HG02938 (cell line): ENCODE data around the gene LIMK2.
"Not testable (repeated sequence)": the region's sequence is repeated elsewhere in the genome, so short reads cannot be mapped to it uniquely, and the experiment has no call there.

Experiments used
- ATAC-seq: cut with Tn5 transposase; IDR thresholded peaks from one replicate; pipeline ENCODE4 v1.9.1; 2021; ENCODE audit warnings: mild to moderate bottlenecking, moderate library complexity; ENCODE audit not compliant: unreplicated experiment

The LIMK2 gene

DNA sequence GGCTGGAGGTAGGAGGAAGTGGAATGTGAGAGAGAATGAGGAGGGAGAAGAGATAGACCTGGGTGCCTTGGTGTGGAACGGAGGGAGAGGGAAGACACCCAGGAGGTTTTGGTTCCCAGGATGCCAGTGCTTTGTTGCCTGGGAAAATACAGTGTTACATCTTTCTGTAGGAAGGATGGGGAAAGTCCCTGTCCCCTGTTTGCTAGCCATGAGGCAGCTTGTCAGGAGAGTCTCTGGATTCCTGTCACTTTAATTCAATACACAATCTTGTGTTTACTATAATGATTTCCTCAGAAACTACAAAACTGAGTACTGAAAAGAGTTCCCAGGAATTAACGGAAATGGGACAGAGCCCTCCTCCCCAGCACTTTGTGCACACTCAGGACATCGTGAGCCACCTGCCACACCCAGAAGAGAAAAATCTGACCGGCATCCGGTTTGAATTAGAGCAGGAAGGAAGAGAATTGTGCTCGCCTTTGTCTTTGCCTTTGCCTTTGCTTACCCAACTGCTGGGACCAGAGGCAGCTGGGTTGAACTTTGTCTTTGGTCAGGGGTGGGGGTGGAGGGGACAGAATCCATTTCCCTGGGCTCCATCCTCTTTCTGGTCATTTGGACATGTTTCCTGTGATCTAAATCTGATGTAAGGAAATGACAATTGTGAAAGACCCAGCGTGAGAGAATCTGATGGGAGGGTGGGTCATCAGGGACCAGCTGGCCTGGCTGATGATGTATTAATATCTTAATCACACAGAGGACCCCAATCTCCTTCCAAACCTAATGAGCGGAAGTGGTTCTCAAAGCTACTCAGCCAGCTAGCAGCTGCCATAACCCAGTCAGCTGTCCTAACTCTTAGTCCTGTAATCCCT lies 1.3 kb upstream of the LIMK2 start:
- no peak for ATAC-seq

GRCh38 chr22:31211482-31211861 lies 626 bp upstream of the LIMK2 start:
- ATAC-seq, result no peak

- no peak for ATAC-seq
Observed at GRCh38 chr22:31212783-31213629, 908 bp downstream of the LIMK2 start.

- ATAC-seq, result no peak
Observed at GRCh38 chr22:31215018-31215535, 3.0 kb downstream of the LIMK2 start.

- ATAC-seq, result no peak
Observed at GRCh38 chr22:31218565-31219262, 6.6 kb downstream of the LIMK2 start.

- no peak for ATAC-seq
Observed at GRCh38 chr22:31221084-31221483, 9.0 kb downstream of the LIMK2 start.

DNA sequence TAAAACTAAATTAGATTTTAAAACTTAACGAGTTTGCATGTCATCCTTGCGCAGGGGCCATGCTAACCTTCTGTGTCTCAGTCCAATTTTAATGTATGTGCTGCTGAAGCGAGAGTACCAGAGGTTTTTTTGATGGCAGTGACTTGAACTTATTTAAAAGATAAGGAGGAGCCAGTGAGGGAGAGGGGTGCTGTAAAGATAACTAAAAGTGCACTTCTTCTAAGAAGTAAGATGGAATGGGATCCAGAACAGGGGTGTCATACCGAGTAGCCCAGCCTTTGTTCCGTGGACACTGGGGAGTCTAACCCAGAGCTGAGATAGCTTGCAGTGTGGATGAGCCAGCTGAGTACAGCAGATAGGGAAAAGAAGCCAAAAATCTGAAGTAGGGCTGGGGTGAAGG lies 10.6 kb downstream of the LIMK2 start:
- no peak for ATAC-seq

DNA sequence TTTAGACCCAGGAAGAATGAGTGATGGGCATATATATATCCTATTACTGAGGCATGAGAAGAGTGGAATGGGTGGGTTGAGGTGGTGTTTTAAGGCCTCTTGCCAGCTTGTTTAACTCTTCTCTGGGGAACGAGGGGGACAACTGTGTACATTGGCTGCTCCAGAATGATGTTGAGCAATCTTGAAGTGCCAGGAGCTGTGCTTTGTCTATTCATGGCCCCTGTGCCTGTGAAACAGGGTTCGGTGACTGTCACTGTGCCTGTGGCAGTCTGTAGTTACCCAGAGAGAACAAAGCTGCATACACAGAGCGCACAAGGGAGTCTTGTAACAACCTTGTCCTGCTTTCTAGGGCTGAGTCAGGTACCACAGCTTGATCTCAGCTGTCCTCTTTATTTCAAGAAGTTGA lies 11.7 kb downstream of the LIMK2 start:
- ATAC-seq, result no peak

GRCh38 chr22:31224691-31225090 lies 12.6 kb downstream of the LIMK2 start:
- ATAC-seq, result not testable (repeated sequence)

GRCh38 chr22:31227186-31227585 lies 15.1 kb downstream of the LIMK2 start:
- ATAC-seq, result no peak

DNA sequence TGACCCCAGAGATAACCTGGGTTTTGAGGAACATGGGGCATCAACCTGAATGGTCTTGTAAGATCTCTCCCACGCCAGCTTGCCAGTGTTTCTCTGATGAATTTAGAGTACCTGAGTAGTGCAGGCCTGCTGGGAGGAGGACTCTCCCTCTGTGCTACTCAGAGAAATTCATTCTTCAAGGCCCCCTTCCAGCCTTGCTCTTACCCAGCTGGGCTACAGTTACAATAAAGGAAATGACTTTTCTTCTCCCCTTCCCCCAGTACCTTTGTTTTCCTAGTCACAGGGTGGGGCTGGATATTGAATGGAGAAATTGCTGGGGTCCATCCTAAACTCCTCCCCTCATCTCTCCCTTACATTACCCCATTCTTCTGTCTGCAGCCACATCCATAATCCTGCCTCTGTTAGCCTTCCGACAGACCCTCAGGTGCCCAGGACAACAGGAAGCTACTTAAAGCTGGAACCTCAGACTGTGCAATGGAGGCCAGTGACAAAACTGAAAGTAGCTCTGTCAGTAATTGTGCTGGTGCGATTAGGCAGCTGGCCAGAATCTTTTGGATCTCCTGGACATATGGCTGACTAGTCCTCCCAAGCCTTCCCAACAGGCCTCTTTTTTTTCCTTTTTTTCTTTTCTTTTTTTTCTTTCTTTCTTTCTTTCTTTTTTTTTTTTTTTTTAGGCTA lies 17.4 kb downstream of the LIMK2 start:
- no peak for ATAC-seq

DNA sequence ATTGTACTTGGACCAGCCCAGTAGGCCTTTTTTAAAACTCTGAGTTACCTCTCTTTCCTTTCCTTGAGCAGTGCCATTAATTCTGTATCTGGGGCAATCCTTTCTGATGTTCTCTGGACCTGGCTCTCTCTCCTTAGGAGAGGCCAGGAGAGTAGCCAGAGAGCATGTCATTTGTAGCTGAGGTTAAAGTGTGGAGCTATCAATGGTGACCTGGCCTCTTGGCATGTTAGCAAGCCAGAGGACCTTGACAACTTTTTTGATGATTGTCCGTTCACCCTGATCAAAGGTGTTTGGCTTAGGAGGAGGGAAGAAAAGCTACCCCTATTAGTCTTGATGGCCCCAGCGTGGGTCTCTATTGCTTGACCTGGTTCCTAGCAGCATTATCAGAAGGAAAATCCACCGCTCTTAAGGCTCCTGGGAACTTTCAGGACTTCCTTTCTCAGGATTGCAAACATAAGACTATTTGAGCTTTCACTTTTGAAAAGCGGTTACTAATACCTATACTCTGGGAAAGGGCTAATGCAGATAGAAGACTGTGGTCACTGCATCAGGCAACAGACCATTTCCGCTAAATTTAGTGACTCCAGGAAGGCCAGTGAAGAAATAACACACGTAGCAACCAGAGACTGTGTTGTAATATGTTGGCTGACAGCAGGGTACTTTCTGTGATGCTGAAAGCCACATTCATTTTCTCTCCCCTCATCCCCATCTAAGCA lies 18.2 kb downstream of the LIMK2 start:
- ATAC-seq, result no peak

DNA sequence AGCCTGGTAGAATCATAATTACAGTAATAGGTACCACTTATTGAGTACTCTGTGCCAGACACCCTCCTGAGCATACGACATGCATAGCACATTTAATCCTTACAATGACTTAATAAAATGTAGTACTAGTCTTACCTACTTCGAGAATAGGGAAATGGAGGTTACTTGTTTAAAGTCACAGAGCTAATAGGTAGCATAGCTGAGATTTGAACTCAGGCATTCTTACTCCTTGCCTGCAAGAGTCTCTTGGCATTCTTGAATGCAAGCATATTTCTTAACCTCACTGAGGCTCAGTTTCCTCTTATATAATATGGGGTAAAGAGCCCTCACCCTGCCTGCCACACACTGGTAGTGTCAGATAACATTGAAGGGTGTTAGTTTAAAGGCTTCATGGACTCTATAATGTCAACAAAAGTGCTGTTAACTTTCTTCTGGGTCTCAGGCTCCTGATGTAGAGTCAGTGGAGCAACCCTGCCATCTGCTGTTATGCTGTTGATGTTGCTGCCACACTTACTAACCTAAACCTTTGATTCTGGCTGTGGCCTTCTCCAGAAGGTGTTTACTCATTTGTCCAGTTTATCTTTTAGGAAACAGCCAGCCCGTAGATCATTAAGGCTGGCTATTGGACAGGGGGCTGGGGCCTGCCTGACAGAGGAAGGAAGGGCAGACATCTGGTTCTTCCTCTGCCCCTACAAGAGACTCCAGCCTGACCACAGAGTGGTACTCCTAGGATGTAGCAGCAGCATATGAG lies 18.9 kb downstream of the LIMK2 start:
- ATAC-seq, result no peak

DNA sequence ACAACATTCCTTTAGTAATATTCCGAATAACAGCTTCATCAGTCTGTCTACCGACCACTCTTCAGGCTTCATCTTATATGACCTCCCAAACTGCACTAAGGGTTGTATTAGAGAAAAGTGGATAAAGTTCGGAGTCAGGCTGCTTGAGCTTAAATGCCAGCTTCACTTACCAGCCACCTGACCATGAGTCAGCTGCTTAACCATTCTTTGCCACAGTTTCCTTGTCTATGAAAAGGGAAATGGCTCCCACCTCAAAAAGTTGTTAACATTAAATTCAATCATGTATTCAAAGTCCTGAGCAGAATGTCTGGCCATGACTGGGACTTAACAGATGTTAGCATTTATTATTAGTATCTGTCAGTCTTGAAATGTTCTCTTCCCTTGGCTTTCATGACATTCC lies 20.9 kb downstream of the LIMK2 start:
- no peak for ATAC-seq

DNA sequence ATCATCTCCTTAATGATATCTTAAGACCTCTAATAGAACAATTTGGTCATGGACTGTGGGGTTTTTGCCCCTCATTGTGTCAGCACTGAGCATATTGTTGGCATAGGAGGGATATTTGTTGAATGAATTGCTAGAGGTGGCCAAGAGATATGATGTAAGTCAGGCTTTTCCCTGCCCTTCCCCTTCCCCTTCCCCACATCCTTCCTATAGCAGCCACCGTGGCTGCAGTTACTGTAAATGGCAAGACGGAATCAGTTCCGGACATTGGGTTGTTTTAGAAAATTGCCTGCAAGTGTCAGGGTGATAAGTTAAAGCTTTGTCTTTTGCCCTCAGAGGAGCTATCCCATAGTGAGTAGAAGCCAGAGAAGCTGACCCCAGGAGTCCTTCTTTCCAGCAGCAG lies 23.0 kb downstream of the LIMK2 start:
- no peak for ATAC-seq

DNA sequence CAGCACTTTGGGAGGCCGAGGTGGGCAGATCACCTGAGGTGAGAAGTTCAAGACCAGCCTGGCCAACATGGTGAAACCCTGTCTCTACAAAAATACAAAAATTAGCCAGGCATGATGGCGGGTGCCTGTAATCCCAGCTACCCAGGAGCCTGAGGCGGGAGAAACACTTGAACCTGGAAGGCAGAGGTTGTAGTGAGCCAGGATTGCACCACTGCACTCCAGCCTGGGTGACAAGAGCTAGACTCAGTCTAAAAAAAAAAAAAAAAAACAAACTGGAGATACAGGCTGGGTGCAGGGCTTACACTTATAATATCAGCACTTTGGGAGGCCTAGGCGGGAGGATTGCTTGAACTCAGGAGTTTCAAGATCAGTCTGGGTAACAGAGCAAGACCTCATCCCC lies 23.9 kb downstream of the LIMK2 start:
- not testable (repeated sequence) for ATAC-seq

GRCh38 chr22:31238057-31238456 lies 26.0 kb downstream of the LIMK2 start:
- no peak for ATAC-seq

DNA sequence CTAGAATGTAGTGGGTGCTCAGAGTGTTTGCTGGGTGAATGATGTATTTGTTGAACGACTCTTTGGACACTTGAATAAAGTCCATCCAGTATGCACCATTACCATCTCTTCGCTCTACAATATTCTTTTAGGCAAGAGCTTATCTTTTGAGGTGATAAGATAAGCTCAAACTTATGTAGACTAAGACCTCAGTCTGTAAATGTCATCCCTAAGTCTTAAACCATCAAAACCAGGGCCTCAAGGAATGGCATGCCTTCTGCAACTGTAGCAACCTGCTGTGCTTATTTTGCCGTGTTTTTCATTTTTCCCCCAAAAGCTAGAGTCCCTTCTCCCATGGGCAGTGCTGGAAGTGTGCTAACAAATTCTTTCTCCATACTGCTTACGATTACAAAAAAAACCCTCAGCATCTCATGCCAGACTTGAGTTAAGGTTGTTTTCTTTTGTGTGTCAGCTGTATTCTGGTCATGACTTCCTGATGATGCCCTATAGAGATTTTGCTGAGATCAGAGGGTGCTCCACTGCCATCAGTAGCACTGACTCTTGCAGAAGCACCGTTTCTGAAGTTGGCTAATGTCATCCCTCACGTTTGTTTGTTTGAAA lies 27.8 kb downstream of the LIMK2 start:
- ATAC-seq, result no peak

DNA sequence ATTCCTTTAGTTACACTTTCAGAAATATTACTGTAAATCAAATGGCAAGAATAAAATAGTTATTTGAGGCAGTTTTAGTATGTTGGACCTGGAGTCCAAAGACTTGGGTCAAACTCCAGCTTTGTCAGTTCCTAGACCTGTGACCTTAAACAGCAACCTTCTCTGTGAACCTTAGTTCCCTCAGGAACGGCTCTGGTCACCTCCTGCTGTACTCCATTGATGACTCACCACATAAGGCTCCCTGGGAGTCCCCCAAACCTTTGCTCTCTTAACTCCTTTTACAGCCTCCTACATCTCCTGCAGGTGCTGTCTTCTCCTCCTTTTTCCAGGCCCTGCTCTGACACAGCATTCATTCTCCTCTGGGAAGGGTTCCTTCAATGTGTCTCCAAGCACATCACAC lies 29.1 kb downstream of the LIMK2 start:
- no peak for ATAC-seq
